GM20431 (cell line): Measurements from ENCODE around the gene HLA-E.
"Not testable (repeated sequence)": the region's sequence is repeated elsewhere in the genome, so short reads cannot be mapped to it uniquely, and the experiment has no call there.

Experiments
- in situ Hi-C: fragments of 300-500 bp; cut with MseI, MboI; formaldehyde crosslinking; loops from one replicate; pipeline ENCODE4 v1.15.0; 2020; ENCODE audit warnings: low sequenced_read_pairs; ENCODE audit not compliant: unreplicated experiment

HLA-E gene

GRCh38 chr6:30500421-30501355 is 11.4 kb downstream of the HLA-E start:
- in situ Hi-C loops: no loop called here

DNA sequence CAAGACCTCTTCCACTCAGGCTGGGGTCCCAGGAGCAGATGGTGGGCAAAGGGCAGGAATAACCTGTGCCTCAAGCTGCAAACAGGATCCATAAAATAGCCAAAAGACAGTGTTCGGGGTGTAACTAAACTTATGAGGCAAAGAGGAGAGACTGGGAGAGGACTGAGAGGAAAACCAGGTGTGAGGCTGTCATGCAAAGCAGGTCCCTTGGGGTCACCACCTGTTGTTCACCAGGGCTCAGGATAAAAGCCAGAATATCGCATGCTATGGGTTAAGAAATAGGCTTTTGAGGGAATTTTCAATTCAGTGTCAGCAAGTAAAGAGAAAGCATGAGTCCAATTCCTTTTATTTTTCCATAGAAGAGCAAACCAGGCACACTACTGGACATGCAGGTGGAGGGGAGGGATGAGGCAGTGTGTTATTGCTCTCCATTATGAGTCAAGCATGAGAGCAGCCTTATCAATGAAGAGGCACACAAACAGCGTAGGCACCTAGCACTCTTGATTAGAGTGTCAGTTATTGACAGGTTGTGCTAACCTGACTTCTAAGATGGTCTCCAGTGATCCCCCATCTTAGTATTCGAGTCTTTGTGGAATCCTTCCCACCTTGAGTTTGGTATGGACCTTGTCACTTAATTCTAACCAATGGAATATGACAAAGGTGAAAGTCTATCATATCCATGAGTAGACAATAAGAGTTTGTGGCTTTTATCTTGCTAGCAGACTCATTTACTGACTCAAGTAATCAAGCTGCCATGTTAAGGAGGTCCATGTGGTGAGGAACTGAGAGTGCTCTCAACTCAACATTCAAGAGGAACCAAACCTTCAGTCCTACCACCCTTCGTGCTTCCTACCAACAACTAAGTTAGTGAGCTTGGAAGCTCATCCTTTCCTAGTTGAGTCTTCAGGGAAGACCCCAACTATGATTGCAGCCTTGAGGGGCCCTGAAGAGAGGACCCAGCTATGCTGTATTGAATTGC is 18.8 kb downstream of the HLA-E start:
- in situ Hi-C loops: no loop called here

DNA sequence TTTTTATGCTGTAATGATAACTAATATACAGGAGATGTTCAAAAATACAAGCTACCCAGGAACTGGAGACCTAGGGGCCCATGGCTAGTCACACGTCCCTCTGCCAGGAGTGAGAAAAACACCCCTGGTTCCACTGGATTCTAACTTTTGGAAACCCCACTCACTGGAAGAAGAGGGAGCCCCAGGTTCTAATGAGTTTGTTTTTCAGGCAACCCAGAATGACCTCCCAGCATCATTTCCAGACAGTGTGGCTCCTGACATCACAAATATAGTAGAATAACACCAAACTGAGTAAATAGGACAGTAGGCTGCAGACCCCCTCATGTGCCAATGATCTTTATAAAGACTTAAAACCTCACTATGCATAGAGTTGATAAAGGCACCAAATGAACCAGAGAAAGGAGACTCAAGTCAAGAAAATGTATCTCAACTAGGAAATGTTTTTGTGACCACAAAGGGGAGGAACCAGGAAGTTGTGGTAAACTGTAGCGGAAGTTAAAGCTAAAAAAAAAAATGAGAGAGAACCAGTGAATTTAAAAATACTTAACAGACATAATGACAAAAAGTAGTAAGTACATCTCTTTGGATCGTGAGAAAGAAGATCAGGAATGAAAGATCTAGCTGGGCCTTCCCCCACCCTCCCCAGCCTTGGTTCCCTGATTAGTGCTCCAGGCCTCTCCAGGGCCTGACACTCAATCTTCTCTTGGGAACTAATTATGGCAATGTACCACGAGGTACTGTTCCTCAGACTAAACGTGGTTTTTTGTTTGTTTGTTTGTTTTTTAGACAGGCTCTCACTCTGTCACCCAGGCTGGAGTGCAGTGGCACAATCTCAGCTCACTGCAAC is 19.8 kb downstream of the HLA-E start:
- in situ Hi-C loops: no loop called here

DNA sequence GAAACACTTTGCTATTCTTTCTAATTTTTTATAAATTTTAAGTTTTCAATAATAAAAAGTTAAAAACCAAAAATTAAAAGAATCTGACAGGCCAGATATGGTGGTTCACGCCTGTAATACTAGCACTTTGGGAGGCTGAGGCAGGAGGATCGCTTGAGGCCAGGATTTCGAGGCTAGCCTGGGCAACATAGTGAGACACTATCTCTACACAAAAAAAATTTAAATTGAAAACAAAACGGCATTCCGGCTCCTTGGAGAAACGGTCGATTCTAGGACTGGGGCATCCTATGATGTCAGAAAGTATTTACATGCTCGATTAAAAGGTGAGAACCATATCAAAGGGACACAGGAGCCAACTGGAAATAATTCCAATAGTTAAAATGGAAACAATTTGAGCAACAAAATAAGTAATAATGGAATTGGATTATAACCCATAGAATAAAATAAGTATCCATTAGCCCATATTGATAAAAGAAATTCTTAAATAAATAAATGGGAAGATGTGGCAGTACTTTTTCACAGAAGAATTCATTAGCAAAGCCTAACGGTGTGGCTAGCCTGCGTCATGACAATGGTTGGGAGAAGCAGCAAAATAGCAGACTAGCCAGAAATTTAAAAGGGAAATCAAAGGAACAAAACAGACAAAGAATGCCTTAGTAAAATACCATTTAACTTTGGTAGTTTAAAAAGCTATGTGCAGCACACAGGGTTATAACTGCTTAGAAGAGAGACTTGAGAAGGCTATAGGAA is 21.3 kb downstream of the HLA-E start:
- in situ Hi-C loops: no loop called here

- in situ Hi-C loops: no loop called here
Observed at GRCh38 chr6:30511169-30511546, 21.8 kb downstream of the HLA-E start.

- in situ Hi-C loops: no loop called here
Observed at GRCh38 chr6:30513451-30513850, 24.1 kb downstream of the HLA-E start.

GRCh38 chr6:30515106-30515505 is 25.8 kb downstream of the HLA-E start:
- in situ Hi-C loops: no loop called here

GRCh38 chr6:30515944-30516753 is 26.8 kb downstream of the HLA-E start:
- in situ Hi-C loops: no loop called here

DNA sequence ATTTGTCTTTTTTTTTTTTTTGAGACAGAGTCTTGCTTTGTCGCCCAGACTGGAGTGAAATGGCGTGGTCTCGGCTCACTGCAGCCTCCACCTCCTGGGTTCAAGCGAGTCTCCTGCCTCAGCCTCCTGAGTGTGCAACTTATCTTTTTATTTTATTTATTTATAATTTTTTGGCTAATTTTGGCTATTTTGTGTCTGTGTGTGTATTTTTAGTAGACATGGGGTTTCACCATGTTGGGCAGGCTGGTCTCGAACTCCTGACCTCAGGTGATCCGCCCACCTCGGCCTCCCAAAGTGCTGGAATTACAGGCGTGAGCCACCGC is 27.4 kb downstream of the HLA-E start:
- in situ Hi-C loops: not testable (repeated sequence)

DNA sequence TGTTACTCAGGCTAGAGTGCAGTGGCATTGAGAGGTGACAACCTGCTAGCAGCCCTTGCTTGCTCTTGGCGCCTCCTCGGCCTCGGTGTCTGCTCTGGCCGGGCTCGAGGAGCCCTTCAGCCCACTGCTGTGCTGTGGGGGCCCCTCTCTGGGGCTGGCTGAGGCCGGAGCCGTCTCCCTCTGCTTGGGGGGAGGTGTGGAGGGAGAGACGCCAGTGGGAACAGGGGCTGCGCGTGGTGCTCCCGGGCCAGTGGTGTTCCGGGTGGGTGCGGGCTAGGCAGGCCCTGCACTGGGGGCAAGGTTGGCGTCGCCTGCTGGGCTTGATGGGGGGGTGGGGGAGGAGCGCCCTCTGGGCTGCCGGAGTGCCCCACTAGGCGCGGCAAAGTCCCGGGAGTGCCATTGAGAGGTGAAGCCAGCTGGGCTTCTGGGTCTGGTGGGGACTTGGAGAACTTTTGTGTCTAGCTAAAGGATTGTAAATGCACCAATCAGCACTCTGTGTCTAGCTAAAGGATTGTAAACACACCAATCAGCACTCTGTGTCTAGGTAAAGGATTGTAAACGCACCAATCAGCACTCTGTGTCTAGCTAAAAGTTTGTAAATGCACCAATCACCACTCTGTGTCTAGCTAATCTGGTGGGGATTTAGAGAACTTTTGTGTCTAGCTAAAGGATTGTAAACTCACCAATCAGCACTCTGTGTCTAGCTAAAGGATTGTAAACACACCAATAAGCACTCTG is 28.6 kb downstream of the HLA-E start:
- in situ Hi-C loops: not testable (repeated sequence)

DNA sequence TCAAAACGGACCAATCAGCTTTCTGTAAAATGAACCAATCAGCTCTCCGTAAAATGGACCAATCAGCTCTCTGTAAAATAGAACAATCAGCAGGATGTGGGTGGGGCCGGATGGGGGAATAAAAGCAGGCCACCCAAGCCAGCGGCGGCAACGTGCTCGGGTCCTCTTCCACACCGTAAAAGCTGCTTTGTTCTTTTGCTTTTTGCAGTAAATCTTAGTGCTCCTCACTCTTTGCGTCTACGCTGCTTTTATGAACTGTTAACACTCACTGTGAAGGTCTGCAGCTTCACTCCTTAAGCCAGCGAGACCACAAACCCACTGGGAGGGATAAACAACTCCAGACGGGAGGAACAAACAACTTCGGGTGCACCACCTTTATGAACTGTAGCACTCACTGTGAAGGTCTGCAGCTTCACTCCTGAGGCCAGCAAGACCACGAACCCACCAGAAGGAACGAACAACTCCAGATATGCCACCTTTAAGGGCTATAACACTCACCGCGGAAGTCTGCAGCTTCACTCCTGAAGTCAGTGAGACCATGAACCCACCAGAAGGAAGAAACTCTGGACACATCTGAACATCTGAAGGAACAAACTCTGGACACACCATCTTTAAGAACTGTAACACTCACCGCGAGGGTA is 29.3 kb downstream of the HLA-E start:
- in situ Hi-C loops: not testable (repeated sequence)

DNA sequence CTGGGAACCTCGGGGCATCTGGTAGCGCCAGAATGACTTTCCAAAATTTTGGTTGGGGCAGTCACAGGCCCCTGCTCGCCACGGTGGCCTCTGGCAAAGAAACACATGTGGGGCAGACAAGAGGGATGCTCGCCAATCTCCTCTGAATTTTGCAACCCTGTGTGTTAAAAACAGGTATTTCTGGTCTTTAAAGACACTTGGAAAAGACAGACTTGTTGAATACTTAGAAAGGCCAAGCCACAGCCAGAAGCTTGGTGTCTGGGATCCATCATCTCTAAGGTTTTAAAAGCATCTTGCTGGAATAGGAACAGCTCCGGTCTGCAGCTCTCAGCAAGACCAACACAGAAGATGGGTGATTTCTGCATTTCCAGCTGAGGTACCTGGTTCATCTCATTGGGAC is 31.2 kb downstream of the HLA-E start:
- in situ Hi-C loops: no loop called here

DNA sequence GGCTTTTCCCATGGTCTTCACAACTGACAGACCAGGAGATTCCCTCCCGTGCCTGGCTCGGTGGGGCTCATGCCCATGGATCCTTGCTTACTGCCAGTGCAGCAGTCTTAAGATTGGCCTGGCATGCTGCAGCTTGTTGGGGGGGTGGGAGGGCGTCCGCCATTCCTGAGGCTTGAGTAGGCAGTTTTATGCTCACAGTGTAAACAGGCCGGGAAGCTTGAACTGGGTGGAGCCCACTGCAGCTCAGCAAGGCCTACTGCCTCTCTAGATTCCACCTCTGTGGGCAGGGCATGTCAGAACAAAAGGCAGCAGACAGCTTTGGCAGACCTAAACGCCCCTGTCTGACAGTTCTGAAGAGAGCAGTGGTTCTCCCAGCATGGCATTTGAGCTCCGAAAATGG is 31.8 kb downstream of the HLA-E start:
- in situ Hi-C loops: not testable (repeated sequence)

GRCh38 chr6:30521952-30522351 is 32.6 kb downstream of the HLA-E start:
- in situ Hi-C loops: not testable (repeated sequence)

DNA sequence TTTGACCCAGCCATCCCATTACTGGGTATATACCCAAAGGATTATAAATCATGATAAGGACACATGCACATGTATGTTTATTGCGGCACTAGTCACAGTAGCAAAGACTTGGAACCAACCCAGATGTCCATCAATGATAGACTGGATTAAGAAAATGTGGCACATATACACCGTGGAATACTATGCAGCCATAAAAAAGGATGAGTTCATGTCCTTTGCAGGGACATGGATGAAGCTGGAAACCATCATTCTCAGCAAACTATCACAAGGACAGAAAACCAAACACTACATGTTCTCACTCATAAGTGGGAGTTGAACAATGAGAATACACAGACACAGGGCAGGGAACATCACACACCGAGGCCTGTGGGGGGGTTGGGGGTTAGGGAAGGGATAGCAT is 37.1 kb downstream of the HLA-E start:
- in situ Hi-C loops: not testable (repeated sequence)

- in situ Hi-C loops: not testable (repeated sequence)
Observed at GRCh38 chr6:30529349-30529875, 40.1 kb downstream of the HLA-E start.

GRCh38 chr6:30530014-30530413 is 40.7 kb downstream of the HLA-E start:
- in situ Hi-C loops: no loop called here
